ENCODE results near the gene CHN2.

The CHN2 gene

GRCh38 chr7:29229066-29229465 is 34.5 kb downstream of the CHN2 start:
- no peak overlapping the region for H3K4me3 ChIP-seq (ENCODE audit: control insufficient read depth, low read depth, low read length)
- DNase-seq (ENCODE audit: low read depth), result no peak
- TF ChIP-seq CTCF (IDR thresholded peaks at IDR 0.05; ENCODE audit: control insufficient read depth, insufficient read depth, low read depth, low read length, missing control alignments), result no peak

- TF ChIP-seq CTCF (IDR thresholded peaks at IDR 0.05; ENCODE audit: control insufficient read depth, insufficient read depth, low read depth, low read length, missing control alignments), result no peak
- no peak for DNase-seq (ENCODE audit: low read depth)
- H3K4me3 ChIP-seq (ENCODE audit: control insufficient read depth, low read depth, low read length), result no peak overlapping the region
Measured at GRCh38 chr7:29229946-29230345, 35.4 kb downstream of the CHN2 start.

GRCh38 chr7:29230871-29231345 is 36.3 kb downstream of the CHN2 start:
- TF ChIP-seq CTCF (IDR thresholded peaks at IDR 0.05; ENCODE audit: control insufficient read depth, insufficient read depth, low read depth, low read length, missing control alignments), result no peak
- DNase-seq (ENCODE audit: low read depth), result no peak
- H3K4me3 ChIP-seq (ENCODE audit: control insufficient read depth, low read depth, low read length), result no peak overlapping the region

- TF ChIP-seq CTCF (IDR thresholded peaks at IDR 0.05; ENCODE audit: control insufficient read depth, insufficient read depth, low read depth, low read length, missing control alignments), result no peak
- no peak for DNase-seq (ENCODE audit: low read depth)
- no peak overlapping the region for H3K4me3 ChIP-seq (ENCODE audit: control insufficient read depth, low read depth, low read length)
Measured at GRCh38 chr7:29231671-29232232, 37.2 kb downstream of the CHN2 start.

GRCh38 chr7:29234438-29234837 is 39.9 kb downstream of the CHN2 start:
- no peak for DNase-seq (ENCODE audit: low read depth)
- no peak for TF ChIP-seq CTCF (IDR thresholded peaks at IDR 0.05; ENCODE audit: control insufficient read depth, insufficient read depth, low read depth, low read length, missing control alignments)
- no peak overlapping the region for H3K4me3 ChIP-seq (ENCODE audit: control insufficient read depth, low read depth, low read length)

- no peak for TF ChIP-seq CTCF (IDR thresholded peaks at IDR 0.05; ENCODE audit: control insufficient read depth, insufficient read depth, low read depth, low read length, missing control alignments)
- H3K4me3 ChIP-seq (ENCODE audit: control insufficient read depth, low read depth, low read length), result no peak overlapping the region
- no peak for DNase-seq (ENCODE audit: low read depth)
Measured at GRCh38 chr7:29236071-29236580, 41.6 kb downstream of the CHN2 start.
